Mucosa of rectum (tissue), 2 donors: Measurements from ENCODE around the gene MAGI2.
"Not testable (repeated sequence)": the region's sequence is repeated elsewhere in the genome, so short reads cannot be mapped to it uniquely, and the experiment has no call there.

Source experiments
- H3K27ac ChIP-seq, 2 donors: one replicate each; pipeline ENCODE4 v1.7.0; 2013; ENCODE audit warnings: inconsistent platforms in 2 of 2, low read depth in 2 of 2, low read length in 2 of 2
- H3K27me3 ChIP-seq, 2 donors: one replicate each; pipeline ENCODE4 v1.7.0; 2013; ENCODE audit warnings: low read length in 2 of 2; ENCODE audit not compliant: control insufficient read depth in 2 of 2, insufficient read depth in 2 of 2
- H3K36me3 ChIP-seq, 2 donors: one replicate each; pipeline ENCODE4 v1.7.0; 2013; ENCODE audit warnings: low read length in 2 of 2; ENCODE audit not compliant: control insufficient read depth in 2 of 2, insufficient read depth in 2 of 2
- H3K4me1 ChIP-seq, 2 donors: one replicate each; pipeline ENCODE4 v1.7.0; 2013; ENCODE audit warnings: low read length in 2 of 2, mild to moderate bottlenecking in 1 of 2; ENCODE audit not compliant: control insufficient read depth in 2 of 2, insufficient read depth in 2 of 2
- H3K4me3 ChIP-seq, 2 donors: one replicate each; pipeline ENCODE4 v1.7.0; 2013; ENCODE audit warnings: low read length in 2 of 2
- H3K9ac ChIP-seq, 2 donors: one replicate each; pipeline ENCODE4 v1.7.0; 2013; ENCODE audit warnings: low read length in 2 of 2, low read depth in 1 of 2, mild to moderate bottlenecking in 1 of 2
- H3K9me3 ChIP-seq, 2 donors: one replicate each; pipeline ENCODE4 v1.7.0; 2013; ENCODE audit warnings: low read length in 2 of 2; ENCODE audit not compliant: control insufficient read depth in 2 of 2
- donor health status: healthy.
- donor health status: Normal muscosa, but diverticular disease.

The MAGI2 gene

DNA sequence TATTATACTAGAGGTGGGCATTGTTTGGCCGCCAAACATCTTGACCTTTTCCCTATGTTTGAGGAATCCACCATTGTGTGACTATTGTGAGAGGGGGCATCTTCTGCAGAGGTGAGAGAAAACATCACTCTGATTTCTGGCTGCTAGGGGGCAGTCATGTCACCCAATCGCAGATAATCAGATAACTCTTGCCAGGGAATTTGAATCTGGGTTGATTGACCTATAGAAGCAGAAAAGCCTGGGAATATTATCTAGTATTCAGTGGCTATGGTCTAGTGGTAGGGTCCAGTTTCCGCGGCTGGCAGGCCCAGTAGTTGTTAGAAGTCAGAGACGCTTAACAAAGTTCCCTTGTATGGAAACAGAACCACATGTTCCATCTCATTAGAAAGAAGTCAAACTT is 846.4 kb downstream of the MAGI2 start:
- no peaks in the 10 kb centered on the region for H3K4me1 ChIP-seq
- H3K27ac ChIP-seq = no peak overlapping the region
- no peak overlapping the region for H3K9ac ChIP-seq
- no peak overlapping the region for H3K4me3 ChIP-seq
- no peaks in the 10 kb centered on the region for H3K27me3 ChIP-seq
- no peaks in the 10 kb centered on the region for H3K36me3 ChIP-seq
- no peaks in the 10 kb centered on the region for H3K9me3 ChIP-seq

- H3K9ac ChIP-seq = no peak overlapping the region
Measured at GRCh38 chr7:78605119-78605518, 848.3 kb downstream of the MAGI2 start.

DNA sequence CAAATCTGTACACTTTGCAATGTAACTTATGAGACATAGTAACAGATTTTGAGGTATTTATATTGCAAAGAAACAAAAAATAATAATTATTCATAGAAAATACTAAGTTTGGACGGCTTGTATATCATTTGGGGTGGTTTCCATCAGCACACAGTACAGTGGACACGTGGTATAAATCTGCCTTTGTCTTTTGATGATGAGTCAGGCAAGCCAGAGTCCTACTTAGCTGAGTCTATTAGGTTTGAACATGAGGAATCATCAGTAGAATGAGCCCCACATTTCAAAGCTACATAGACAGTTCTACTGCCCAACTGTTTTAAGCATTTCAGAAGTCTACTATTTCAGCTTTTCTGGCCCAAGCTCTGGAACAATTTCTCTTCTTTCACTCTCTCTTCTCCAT is 851.7 kb downstream of the MAGI2 start:
- Histone ChIP-seq H3K27me3 (no peaks in the 10 kb centered on the region), H3K9me3 (no peaks in the 10 kb centered on the region), H3K4me1 (no peaks in the 10 kb centered on the region), H3K4me3 (no peak overlapping the region), H3K36me3 (no peaks in the 10 kb centered on the region), H3K9ac (no peak overlapping the region), H3K27ac (no peak overlapping the region)

More at GRCh38 chr7:78605119-78605518, 848.3 kb downstream of the MAGI2 start:
- Histone ChIP-seq H3K36me3 (no peaks in the 10 kb centered on the region), H3K4me3 (no peak overlapping the region), H3K27ac (no peak overlapping the region), H3K4me1 (no peaks in the 10 kb centered on the region), H3K9me3 (no peaks in the 10 kb centered on the region), H3K27me3 (no peaks in the 10 kb centered on the region)

DNA sequence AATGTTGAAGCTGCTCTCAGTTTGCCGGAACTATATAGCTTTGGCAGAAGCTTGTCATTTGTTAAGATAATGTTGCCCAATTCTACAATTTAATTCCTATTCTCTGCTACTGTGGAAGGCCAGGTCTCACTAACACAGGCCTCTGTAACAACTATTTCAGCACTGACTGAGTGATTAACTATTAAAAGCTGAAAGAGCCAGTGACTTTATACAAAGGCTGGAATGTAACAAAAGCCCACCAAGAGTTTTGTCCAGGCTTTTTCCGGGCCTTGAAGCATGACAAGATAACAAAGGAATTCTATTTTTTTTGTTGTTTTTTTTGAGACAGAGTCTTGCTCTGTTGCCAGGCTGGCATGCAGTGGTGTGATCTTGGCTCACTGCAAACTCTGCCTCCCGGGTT is 859.3 kb downstream of the MAGI2 start:
- no peaks in the 10 kb centered on the region for H3K4me1 ChIP-seq
- H3K9me3 ChIP-seq = no peaks in the 10 kb centered on the region
- no peaks in the 10 kb centered on the region for H3K36me3 ChIP-seq
- H3K4me3 ChIP-seq = no peak overlapping the region
- H3K27ac ChIP-seq = no peak overlapping the region
- no peaks in the 10 kb centered on the region for H3K27me3 ChIP-seq
- H3K9ac ChIP-seq = no peak overlapping the region

DNA sequence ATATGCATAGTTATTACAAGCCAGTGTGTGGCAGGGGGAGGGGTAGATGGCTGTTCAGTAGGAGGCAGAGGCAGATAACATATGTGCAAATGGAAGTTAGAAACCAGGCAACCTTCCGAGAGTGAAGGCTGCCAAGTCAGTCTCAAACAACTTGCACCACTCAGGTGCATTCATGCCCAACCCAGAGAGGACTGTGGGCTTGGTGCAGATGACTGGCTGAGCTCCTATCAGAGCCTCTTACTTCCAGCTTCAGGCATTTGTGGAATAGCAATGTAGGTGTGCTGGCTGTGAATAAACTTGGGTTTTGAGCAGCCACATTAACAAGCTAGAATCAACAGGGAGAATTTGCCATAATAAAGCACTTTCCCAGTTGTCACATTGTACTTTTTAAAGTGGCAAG is 865.1 kb downstream of the MAGI2 start:
- Histone ChIP-seq H3K4me1 (no peaks in the 10 kb centered on the region), H3K27ac (no peak overlapping the region), H3K36me3 (no peaks in the 10 kb centered on the region), H3K9ac (no peak overlapping the region), H3K27me3 (no peaks in the 10 kb centered on the region), H3K4me3 (no peak overlapping the region), H3K9me3 (no peaks in the 10 kb centered on the region)

GRCh38 chr7:78587443-78588044 is 865.9 kb downstream of the MAGI2 start:
- no peaks in the 10 kb centered on the region for H3K36me3 ChIP-seq
- no peaks in the 10 kb centered on the region for H3K27me3 ChIP-seq
- no peak overlapping the region for H3K4me3 ChIP-seq
- no peaks in the 10 kb centered on the region for H3K4me1 ChIP-seq
- no peaks in the 10 kb centered on the region for H3K9me3 ChIP-seq
- no peak overlapping the region for H3K27ac ChIP-seq
- no peak overlapping the region for H3K9ac ChIP-seq

- no peak overlapping the region for H3K4me3 ChIP-seq
- H3K27ac ChIP-seq = no peak overlapping the region
- no peaks in the 10 kb centered on the region for H3K36me3 ChIP-seq
- no peaks in the 10 kb centered on the region for H3K9me3 ChIP-seq
- H3K9ac ChIP-seq = no peak overlapping the region
- H3K4me1 ChIP-seq = no peaks in the 10 kb centered on the region
- no peaks in the 10 kb centered on the region for H3K27me3 ChIP-seq
Measured at GRCh38 chr7:78585980-78586379, 867.5 kb downstream of the MAGI2 start.

GRCh38 chr7:78578686-78579085 is 874.8 kb downstream of the MAGI2 start:
- Histone ChIP-seq H3K4me1 (no peaks in the 10 kb centered on the region), H3K27ac (no peak overlapping the region), H3K9me3 (no peaks in the 10 kb centered on the region), H3K27me3 (no peaks in the 10 kb centered on the region), H3K9ac (no peak overlapping the region), H3K4me3 (no peak overlapping the region), H3K36me3 (no peaks in the 10 kb centered on the region)

DNA sequence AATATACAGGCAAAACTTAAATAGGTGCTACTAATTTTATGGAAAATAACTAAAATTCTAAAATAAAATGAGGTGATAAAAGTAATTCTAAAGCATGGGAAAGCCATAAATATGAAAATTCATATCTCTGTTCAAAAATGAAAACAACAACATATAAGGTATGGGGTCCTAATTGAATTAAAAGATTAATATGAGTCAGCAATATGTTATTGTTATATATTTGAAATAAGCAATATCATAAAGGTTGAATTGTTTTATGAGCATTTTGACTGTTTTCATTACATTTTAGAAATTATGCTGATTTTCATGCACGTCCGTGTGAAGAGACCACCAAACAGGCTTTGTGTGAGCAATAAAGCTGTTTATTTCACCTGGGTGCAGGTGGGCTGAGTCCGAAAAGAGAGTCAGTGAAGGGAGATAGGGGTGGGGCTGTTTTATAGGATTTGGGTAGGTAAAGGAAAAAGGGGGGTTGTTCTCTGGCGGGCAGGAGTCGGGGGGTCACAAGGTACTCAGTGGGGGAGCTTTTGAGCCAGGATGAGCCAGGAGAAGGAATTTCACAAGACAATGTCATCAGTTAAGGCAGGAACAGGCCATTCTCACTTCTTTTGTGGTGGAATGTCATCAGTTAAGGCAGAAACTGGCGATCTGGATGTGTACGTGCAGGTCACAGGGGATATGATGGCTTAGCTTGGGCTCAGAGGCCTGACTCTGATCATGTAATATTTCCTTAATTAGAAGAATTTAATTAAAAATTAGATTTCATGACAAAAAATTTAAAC is 876.1 kb downstream of the MAGI2 start:
- H3K36me3 ChIP-seq, H3K4me3 ChIP-seq, H3K4me1 ChIP-seq: not testable (repeated sequence)

GRCh38 chr7:78576236-78576635 is 877.2 kb downstream of the MAGI2 start:
- H3K4me1 ChIP-seq = no peaks in the 10 kb centered on the region
- no peak overlapping the region for H3K9ac ChIP-seq
- H3K27ac ChIP-seq = no peak overlapping the region
- no peaks in the 10 kb centered on the region for H3K9me3 ChIP-seq
- no peaks in the 10 kb centered on the region for H3K27me3 ChIP-seq
- no peak overlapping the region for H3K4me3 ChIP-seq
- H3K36me3 ChIP-seq = no peaks in the 10 kb centered on the region

More for the DNA sequence above, 876.1 kb downstream of the MAGI2 start:
- not testable (repeated sequence) for H3K9me3 ChIP-seq, H3K27ac ChIP-seq, H3K9ac ChIP-seq, H3K27me3 ChIP-seq
